Measurements from ENCODE around the gene MAPKAP1. TPM values are rescaled to one million over a fixed set of nuclear protein-coding genes. Genes with fewer than 3 reads are reported as not detected.

The MAPKAP1 gene
- total and polyA plus RNA-seq, 2 of the 13 experiments (the other 11 are each of a cell fraction or from before 2014, with no cell fraction given), result 45.0 to 64.3 TPM

DNA sequence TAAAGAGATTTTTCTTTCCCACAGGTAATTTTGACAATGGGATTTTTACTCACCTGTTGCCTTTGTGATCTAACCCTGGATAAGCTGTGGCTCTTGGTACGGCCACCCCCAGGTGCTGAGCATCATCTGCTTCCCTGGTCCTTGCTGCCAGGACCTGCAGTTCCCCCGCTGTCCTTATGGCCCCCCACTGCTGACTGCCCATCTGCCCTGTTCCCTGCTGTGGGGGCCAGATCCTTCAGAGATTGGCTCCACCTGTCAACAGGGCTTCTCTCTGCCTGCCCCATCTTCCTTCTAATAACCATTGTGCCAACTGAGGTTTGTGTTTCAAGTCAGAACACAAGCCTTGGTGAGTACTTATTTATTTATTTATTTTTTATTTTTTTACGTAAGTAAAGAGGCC, 183.3 kb downstream of the MAPKAP1 start (continued):
- TF ChIP-seq, protein P1, sequence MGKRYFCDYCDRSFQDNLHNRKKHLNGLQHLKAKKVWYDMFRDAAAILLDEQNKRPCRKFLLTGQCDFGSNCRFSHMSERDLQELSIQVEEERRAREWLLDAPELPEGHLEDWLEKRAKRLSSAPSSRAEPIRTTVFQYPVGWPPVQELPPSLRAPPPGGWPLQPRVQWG (CRISPR knock-in tag; IDR thresholded peaks at IDR 0.05; ENCODE audit: borderline replicate concordance, low read depth), result no peak
- TF ChIP-seq, protein P2, sequence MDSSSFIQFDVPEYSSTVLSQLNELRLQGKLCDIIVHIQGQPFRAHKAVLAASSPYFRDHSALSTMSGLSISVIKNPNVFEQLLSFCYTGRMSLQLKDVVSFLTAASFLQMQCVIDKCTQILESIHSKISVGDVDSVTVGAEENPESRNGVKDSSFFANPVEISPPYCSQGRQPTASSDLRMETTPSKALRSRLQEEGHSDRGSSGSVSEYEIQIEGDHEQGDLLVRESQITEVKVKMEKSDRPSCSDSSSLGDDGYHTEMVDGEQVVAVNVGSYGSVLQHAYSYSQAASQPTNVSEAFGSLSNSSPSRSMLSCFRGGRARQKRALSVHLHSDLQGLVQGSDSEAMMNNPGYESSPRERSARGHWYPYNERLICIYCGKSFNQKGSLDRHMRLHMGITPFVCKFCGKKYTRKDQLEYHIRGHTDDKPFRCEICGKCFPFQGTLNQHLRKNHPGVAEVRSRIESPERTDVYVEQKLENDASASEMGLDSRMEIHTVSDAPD (CRISPR knock-in tag; IDR thresholded peaks at IDR 0.05), result no peak
- TF ChIP-seq, protein P3, sequence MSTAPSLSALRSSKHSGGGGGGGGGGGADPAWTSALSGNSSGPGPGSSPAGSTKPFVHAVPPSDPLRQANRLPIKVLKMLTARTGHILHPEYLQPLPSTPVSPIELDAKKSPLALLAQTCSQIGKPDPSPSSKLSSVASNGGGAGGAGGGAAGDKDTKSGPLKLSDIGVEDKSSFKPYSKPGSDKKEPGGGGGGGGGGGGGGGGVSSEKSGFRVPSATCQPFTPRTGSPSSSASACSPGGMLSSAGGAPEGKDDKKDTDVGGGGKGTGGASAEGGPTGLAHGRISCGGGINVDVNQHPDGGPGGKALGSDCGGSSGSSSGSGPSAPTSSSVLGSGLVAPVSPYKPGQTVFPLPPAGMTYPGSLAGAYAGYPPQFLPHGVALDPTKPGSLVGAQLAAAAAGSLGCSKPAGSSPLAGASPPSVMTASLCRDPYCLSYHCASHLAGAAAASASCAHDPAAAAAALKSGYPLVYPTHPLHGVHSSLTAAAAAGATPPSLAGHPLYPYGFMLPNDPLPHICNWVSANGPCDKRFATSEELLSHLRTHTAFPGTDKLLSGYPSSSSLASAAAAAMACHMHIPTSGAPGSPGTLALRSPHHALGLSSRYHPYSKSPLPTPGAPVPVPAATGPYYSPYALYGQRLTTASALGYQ (CRISPR knock-in tag; IDR thresholded peaks at IDR 0.05), result no peak
- TF ChIP-seq HOXA7 (CRISPR knock-in tag; IDR thresholded peaks at IDR 0.05) (no peak), SRSF4 (IDR thresholded peaks at IDR 0.05; ENCODE audit: low read depth, low read length, poor library complexity, severe bottlenecking) (no peak), SP2 (CRISPR knock-in tag; IDR thresholded peaks at IDR 0.05) (no peak), ZNF326 (CRISPR knock-in tag; IDR thresholded peaks at IDR 0.05; ENCODE audit: borderline replicate concordance) (no peak), SOX13 (IDR thresholded peaks at IDR 0.05) (no peak), SOX13 (CRISPR knock-in tag; conservative IDR thresholded peaks at IDR 0.05 in 1 of 2, IDR thresholded peaks at IDR 0.05 in 1 of 2) (no peak)
- TF ChIP-seq, protein P4, sequence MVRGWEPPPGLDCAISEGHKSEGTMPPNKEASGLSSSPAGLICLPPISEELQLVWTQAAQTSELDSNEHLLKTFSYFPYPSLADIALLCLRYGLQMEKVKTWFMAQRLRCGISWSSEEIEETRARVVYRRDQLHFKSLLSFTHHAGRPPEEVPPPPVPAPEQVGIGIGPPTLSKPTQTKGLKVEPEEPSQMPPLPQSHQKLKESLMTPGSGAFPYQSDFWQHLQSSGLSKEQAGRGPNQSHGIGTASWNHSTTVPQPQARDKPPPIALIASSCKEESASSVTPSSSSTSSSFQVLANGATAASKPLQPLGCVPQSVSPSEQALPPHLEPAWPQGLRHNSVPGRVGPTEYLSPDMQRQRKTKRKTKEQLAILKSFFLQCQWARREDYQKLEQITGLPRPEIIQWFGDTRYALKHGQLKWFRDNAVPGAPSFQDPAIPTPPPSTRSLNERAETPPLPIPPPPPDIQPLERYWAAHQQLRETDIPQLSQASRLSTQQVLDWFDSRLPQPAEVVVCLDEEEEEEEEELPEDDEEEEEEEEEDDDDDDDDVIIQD (CRISPR knock-in tag; IDR thresholded peaks at IDR 0.05; ENCODE audit: low read depth), result no peak

Measured in HepG2 (cell line).